ENCODE results near the gene ZNF239. TPM values are rescaled to one million over a fixed set of nuclear protein-coding genes. Genes with fewer than 3 reads are reported as not detected.

Gene ZNF239
- total RNA-seq (2022) (15.2 and 16.4 TPM in 2 replicates), Bru-seq, nascent RNA (percentile 91 among the genes with signal in this experiment), BruChase-seq, experiment 1, labeled RNA remaining after a 2-hour chase (percentile 85 among the genes with signal in this experiment), BruChase-seq, experiment 2, labeled RNA remaining after a 6-hour chase (percentile 80 among the genes with signal in this experiment)
- long read RNA-seq, transcript ZNF239-205 (2 exons, 1,904 nt): major isoform, 6 of 20 reads
- long read RNA-seq, partial matches to known transcripts: 1 of 20 reads
- long read RNA-seq, other reads (novel, unspliced or antisense): 9 of 20 reads

GRCh38 chr10:43574001-43574892 is at the start of gene ZNF239:
Gene ZNF239, minus strand, starts transcription at chr10:43574616. Its CDS starts 16,537 bp downstream, at chr10:43558079.
- Mint-ChIP-seq H3K4me3 (ENCODE audit: unreplicated experiment) (peak within 1 kb of the TSS; percentile 90), H3K9me3 (ENCODE audit: unreplicated experiment) (peaks cover 43% of the 10 kb centered on the region), H3K36me3 (ENCODE audit: insufficient read depth, unreplicated experiment) (peaks cover 13% of the 10 kb centered on the region), H3K27me3 (ENCODE audit: insufficient read depth, unreplicated experiment) (no peaks in the 10 kb centered on the region), H3K27ac (ENCODE audit: unreplicated experiment) (peak within 1 kb of the TSS; percentile 79), H3K4me1 (ENCODE audit: low read depth, unreplicated experiment) (peaks cover 21% of the 10 kb centered on the region)
- TSS peak; percentile 85 for BruUV-seq (replicated peaks)
- no peaks in the 10 kb centered on the region for H3K9me3 ChIP-seq
- H3K36me3 ChIP-seq (ENCODE audit: control insufficient read depth, insufficient read depth, low read length): 0 out of 2 replicates have a peak, but pooled peaks cover 3% of the 10 kb centered on the region
- peak; percentile 95 for DNase-seq
- TF ChIP-seq CTCF (IDR thresholded peaks at IDR 0.05; ENCODE audit: insufficient read depth in 1 of 2, low read depth in 1 of 2, low read length in 1 of 2, severe bottlenecking in 1 of 2, unreplicated experiment in 1 of 2): no peak
- no peaks in the 10 kb centered on the region for H3K27me3 ChIP-seq (replicated peaks; ENCODE audit: control insufficient read depth, insufficient read depth, low read length)
- peak within 1 kb of the TSS; percentile 85 for H3K4me3 ChIP-seq (ENCODE audit: low read depth, low read length)
- ChIA-PET CTCF (interaction anchor here (0.6 to 1.2 kb wide), 2 partner anchors 12 to 32 kb away, joined by 3 to 4 read pairs; partner anchors contain the start of gene ZNF485), POLR2A (interaction anchor here (0.5 to 0.9 kb wide), 4 partner anchors 12 to 194 kb away, joined by 3 to 4 read pairs (median 3); partner anchors contain the start of gene ZNF485)
- intact Hi-C loops (cut with micrococcal nuclease; ENCODE audit: unreplicated experiment): loop anchor here (1.0 kb wide), 2 partner anchors 32 to 74 kb away; partner anchors contain the start of genes ZNF32 and ZNF485
- peaks cover 12% of the 10 kb centered on the region; the same call in 1 of the 2 replicates for H3K4me1 ChIP-seq

GRCh38 chr10:43623351-43623750 is 48.9 kb upstream of the ZNF239 start:
- Histone ChIP-seq H3K4me3 (ENCODE audit: low read depth, low read length) (no peak overlapping the region), H3K27me3 (replicated peaks; ENCODE audit: control insufficient read depth, insufficient read depth, low read length) (no peaks in the 10 kb centered on the region), H3K4me1 (no peaks in the 10 kb centered on the region), H3K36me3 (ENCODE audit: control insufficient read depth, insufficient read depth, low read length) (no peaks in the 10 kb centered on the region), H3K9me3 (peaks cover 19% of the 10 kb centered on the region)
- intact Hi-C loops (cut with micrococcal nuclease; ENCODE audit: unreplicated experiment): no loop called here
- Mint-ChIP-seq H3K27ac (ENCODE audit: unreplicated experiment) (no peak overlapping the region), H3K4me3 (ENCODE audit: unreplicated experiment) (no peak overlapping the region), H3K4me1 (ENCODE audit: low read depth, unreplicated experiment) (no peaks in the 10 kb centered on the region), H3K9me3 (ENCODE audit: unreplicated experiment) (peaks cover 18% of the 10 kb centered on the region), H3K36me3 (ENCODE audit: insufficient read depth, unreplicated experiment) (no peaks in the 10 kb centered on the region), H3K27me3 (ENCODE audit: insufficient read depth, unreplicated experiment) (no peaks in the 10 kb centered on the region)
- TF ChIP-seq CTCF (IDR thresholded peaks at IDR 0.05; ENCODE audit: insufficient read depth in 1 of 2, low read depth in 1 of 2, low read length in 1 of 2, severe bottlenecking in 1 of 2, unreplicated experiment in 1 of 2): no peak
- CTCF ChIA-PET: no interaction called here
- no peak for DNase-seq
- POLR2A ChIA-PET: no interaction called here
- BruUV-seq (replicated peaks): no TSS peak

GRCh38 chr10:43622038-43622437 is 47.6 kb upstream of the ZNF239 start:
- no peak overlapping the region for H3K4me3 ChIP-seq (ENCODE audit: low read depth, low read length)
- no peak overlapping the region for H3K4me3 Mint-ChIP-seq (ENCODE audit: unreplicated experiment)
- intact Hi-C loops (cut with micrococcal nuclease; ENCODE audit: unreplicated experiment): no loop called here
- no peaks in the 10 kb centered on the region for H3K4me1 Mint-ChIP-seq (ENCODE audit: low read depth, unreplicated experiment)
- no peak for TF ChIP-seq CTCF (IDR thresholded peaks at IDR 0.05; ENCODE audit: insufficient read depth in 1 of 2, low read depth in 1 of 2, low read length in 1 of 2, severe bottlenecking in 1 of 2, unreplicated experiment in 1 of 2)
- H3K9me3 Mint-ChIP-seq (ENCODE audit: unreplicated experiment): peaks cover 14% of the 10 kb centered on the region
- no peaks in the 10 kb centered on the region for H3K27me3 ChIP-seq (replicated peaks; ENCODE audit: control insufficient read depth, insufficient read depth, low read length)
- no peak for DNase-seq
- CTCF ChIA-PET: no interaction called here
- no peak overlapping the region for H3K27ac Mint-ChIP-seq (ENCODE audit: unreplicated experiment)
- peaks cover 1% of the 10 kb centered on the region for H3K36me3 Mint-ChIP-seq (ENCODE audit: insufficient read depth, unreplicated experiment)
- no peaks in the 10 kb centered on the region for H3K4me1 ChIP-seq
- no peaks in the 10 kb centered on the region for H3K27me3 Mint-ChIP-seq (ENCODE audit: insufficient read depth, unreplicated experiment)
- POLR2A ChIA-PET: no interaction called here
- H3K36me3 ChIP-seq (ENCODE audit: control insufficient read depth, insufficient read depth, low read length): no peaks in the 10 kb centered on the region
- no TSS peak for BruUV-seq (replicated peaks)
- peaks cover 29% of the 10 kb centered on the region for H3K9me3 ChIP-seq

All from Caco-2 (cell line).